GM19324 (cell line): ENCODE results near the gene SH3PXD2A.

Experiments
- ATAC-seq: cut with Tn5 transposase; IDR thresholded peaks from one replicate; pipeline ENCODE4 v1.9.1; 2021; ENCODE audit warnings: mild to moderate bottlenecking, moderate library complexity; ENCODE audit not compliant: unreplicated experiment, low FRiP score

SH3PXD2A gene

GRCh38 chr10:103879831-103880230 lies 24.5 kb upstream of the SH3PXD2A start:
- no peak for ATAC-seq

GRCh38 chr10:103879409-103879808 lies 24.0 kb upstream of the SH3PXD2A start:
- no peak for ATAC-seq

GRCh38 chr10:103877861-103878260 lies 22.5 kb upstream of the SH3PXD2A start:
- ATAC-seq = no peak

GRCh38 chr10:103876155-103876554 lies 20.8 kb upstream of the SH3PXD2A start:
- ATAC-seq = no peak

GRCh38 chr10:103874730-103875129 lies 19.4 kb upstream of the SH3PXD2A start:
- ATAC-seq = no peak

- ATAC-seq = no peak
Measured at GRCh38 chr10:103872137-103872931, 17.0 kb upstream of the SH3PXD2A start.

- ATAC-seq = no peak
Measured at GRCh38 chr10:103871006-103871405, 15.6 kb upstream of the SH3PXD2A start.

GRCh38 chr10:103870516-103870915 lies 15.1 kb upstream of the SH3PXD2A start:
- ATAC-seq = no peak

- no peak for ATAC-seq
Measured at GRCh38 chr10:103869336-103869735, 14.0 kb upstream of the SH3PXD2A start.

- no peak for ATAC-seq
Measured at GRCh38 chr10:103868200-103868599, 12.8 kb upstream of the SH3PXD2A start.

GRCh38 chr10:103861505-103861904 lies 6.1 kb upstream of the SH3PXD2A start:
- no peak for ATAC-seq

- no peak for ATAC-seq
Measured at GRCh38 chr10:103859161-103860086, 4.0 kb upstream of the SH3PXD2A start.

- no peak for ATAC-seq
Measured at GRCh38 chr10:103858360-103858759, 3.0 kb upstream of the SH3PXD2A start.

- no peak for ATAC-seq
Measured at GRCh38 chr10:103856797-103857170, 1.4 kb upstream of the SH3PXD2A start.

- ATAC-seq = no peak
Measured at GRCh38 chr10:103855852-103856796, 748 bp upstream of the SH3PXD2A start.

- ATAC-seq = no peak
Measured at GRCh38 chr10:103854686-103855391, 537 bp downstream of the SH3PXD2A start.

- ATAC-seq = no peak
Measured at GRCh38 chr10:103854265-103854685, 1.1 kb downstream of the SH3PXD2A start.

- ATAC-seq = no peak
Measured at GRCh38 chr10:103853428-103854264, 1.7 kb downstream of the SH3PXD2A start.

GRCh38 chr10:103852856-103853255 lies 2.5 kb downstream of the SH3PXD2A start:
- ATAC-seq = no peak
